Nephron progenitor cell (in vitro differentiated cells): ENCODE measurements around the gene BICDL2.

Source experiments
- DNase-seq: peaks from one replicate; pipeline ENCODE4 v3.0.0; 2021
- H3K27ac Mint-ChIP-seq: 2 replicates; pipeline ENCODE4 v1.8.0; 2021; ENCODE audit warnings: mild to moderate bottlenecking, moderate library complexity, mixed read lengths
- H3K27me3 Mint-ChIP-seq: 2 replicates; pipeline ENCODE4 v1.8.0; 2021; ENCODE audit warnings: mild to moderate bottlenecking, low read depth, mixed read lengths; ENCODE audit not compliant: poor library complexity
- H3K36me3 Mint-ChIP-seq: 2 replicates; pipeline ENCODE4 v1.8.0; 2021; ENCODE audit warnings: low read depth, mixed read lengths
- H3K4me1 Mint-ChIP-seq: 2 replicates; pipeline ENCODE4 v1.8.0; 2021; ENCODE audit warnings: mixed read lengths
- H3K4me3 Mint-ChIP-seq: 2 replicates; pipeline ENCODE4 v1.8.0; 2021; ENCODE audit warnings: mild to moderate bottlenecking, moderate library complexity, mixed read lengths
- H3K9me3 Mint-ChIP-seq: 2 replicates; pipeline ENCODE4 v1.8.0; 2021; ENCODE audit warnings: mild to moderate bottlenecking, moderate library complexity, mixed read lengths
- TF ChIP-seq, protein P1 (sequence below): fragments of 200-600 bp; sonication (generic); IDR thresholded peaks from 2 replicates; pipeline ENCODE4 v1.5.0; 2021; ENCODE audit warnings: antibody characterized with exemption

BICDL2 gene

DNA sequence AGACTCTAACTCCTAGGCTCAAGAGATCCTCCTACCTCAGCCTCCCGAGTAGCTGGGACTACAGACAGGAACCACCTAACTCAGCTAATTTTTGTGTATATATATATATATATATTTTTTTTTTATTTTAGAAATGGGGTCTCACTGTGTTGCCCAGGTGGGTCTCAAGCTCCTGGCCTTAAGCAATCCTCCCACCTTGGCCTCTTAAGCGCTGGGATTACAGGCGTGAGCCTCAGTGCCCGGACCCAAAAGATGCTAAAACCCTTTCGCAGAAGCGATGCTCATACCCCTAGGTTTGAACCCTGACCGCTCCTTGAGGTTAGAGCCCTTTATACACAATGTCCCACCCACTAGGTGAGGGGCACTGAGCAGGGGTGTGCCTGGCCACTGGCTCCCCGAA is 26.2 kb downstream of the BICDL2 start:
- Mint-ChIP-seq H3K36me3 (no peaks in the 10 kb centered on the region), H3K9me3 (no peaks in the 10 kb centered on the region), H3K27ac (no peak overlapping the region), H3K27me3 (peaks cover 64% of the 10 kb centered on the region), H3K4me1 (peaks cover 54% of the 10 kb centered on the region), H3K4me3 (no peak overlapping the region)
- no peak for DNase-seq
- TF ChIP-seq, protein P1, sequence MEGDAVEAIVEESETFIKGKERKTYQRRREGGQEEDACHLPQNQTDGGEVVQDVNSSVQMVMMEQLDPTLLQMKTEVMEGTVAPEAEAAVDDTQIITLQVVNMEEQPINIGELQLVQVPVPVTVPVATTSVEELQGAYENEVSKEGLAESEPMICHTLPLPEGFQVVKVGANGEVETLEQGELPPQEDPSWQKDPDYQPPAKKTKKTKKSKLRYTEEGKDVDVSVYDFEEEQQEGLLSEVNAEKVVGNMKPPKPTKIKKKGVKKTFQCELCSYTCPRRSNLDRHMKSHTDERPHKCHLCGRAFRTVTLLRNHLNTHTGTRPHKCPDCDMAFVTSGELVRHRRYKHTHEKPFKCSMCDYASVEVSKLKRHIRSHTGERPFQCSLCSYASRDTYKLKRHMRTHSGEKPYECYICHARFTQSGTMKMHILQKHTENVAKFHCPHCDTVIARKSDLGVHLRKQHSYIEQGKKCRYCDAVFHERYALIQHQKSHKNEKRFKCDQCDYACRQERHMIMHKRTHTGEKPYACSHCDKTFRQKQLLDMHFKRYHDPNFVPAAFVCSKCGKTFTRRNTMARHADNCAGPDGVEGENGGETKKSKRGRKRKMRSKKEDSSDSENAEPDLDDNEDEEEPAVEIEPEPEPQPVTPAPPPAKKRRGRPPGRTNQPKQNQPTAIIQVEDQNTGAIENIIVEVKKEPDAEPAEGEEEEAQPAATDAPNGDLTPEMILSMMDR, result no peak

DNA sequence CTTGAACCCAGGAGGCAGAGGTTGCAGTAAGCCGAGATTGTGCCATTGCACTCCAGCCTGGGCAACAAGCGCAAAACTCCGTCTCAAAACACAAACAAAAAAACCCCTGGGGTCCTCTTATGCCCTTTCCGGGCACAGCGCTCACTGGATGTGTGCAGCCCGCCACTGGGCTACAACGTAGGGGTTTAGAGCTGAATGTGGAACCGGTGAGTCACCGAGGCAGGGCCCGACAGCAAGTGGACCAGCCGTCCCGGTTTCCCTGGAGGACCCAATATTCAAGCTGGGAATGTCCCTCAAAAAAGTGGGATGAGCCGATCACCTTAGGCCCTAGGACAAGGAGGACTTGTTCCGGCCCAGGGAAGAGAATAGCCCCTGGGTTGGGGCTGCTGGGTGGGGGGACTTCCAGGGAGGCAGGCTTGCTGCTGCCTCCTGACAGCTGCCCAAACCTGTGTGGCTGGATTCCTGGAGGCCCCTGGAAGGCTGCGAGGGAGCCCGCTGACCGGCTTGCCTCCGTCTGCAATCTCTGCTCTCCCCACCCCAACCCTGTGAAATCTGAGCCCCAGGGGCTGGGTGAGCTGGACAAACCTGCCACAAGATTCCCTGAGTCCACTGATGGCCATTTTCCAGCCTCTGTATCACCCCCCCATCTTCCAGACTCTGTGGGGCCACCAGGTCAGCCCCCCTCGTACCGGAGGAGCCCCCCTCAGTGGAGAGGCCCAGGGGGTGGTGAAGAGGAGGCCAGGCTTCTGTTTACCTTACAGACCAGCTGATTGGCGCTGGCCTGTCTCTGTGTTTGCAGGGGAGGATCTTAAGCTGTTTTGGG is 27.0 kb downstream of the BICDL2 start:
- peaks cover 67% of the 10 kb centered on the region for H3K27me3 Mint-ChIP-seq

DNA sequence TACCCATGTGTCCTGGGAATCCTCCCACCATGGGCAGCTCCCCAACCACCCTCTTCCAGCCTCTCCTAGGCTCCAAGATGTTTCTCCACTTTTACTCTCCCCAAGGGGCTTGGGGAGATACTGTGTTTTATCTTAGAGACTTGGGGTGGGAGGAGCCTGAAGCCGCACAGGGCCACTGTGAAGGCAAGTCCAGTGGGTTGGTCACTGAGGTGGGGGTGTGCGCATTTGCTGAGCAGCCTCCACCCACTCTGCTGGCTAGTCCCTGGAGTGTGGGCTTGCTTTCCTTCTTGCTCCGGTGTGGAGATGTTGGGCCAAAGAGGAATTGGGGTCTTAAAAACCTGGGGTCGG is 28.1 kb downstream of the BICDL2 start:
- peaks cover 65% of the 10 kb centered on the region for H3K27me3 Mint-ChIP-seq
- H3K27ac Mint-ChIP-seq, result no peak overlapping the region
- H3K36me3 Mint-ChIP-seq, result no peaks in the 10 kb centered on the region
- TF ChIP-seq, protein P1, result no peak
- H3K9me3 Mint-ChIP-seq, result no peaks in the 10 kb centered on the region
- no peak for DNase-seq
- H3K4me3 Mint-ChIP-seq, result no peak overlapping the region
- peaks cover 47% of the 10 kb centered on the region for H3K4me1 Mint-ChIP-seq

More for the DNA sequence above, 27.0 kb downstream of the BICDL2 start:
- Mint-ChIP-seq H3K36me3 (no peaks in the 10 kb centered on the region), H3K4me3 (peak overlapping the region; percentile 42), H3K9me3 (no peaks in the 10 kb centered on the region), H3K4me1 (peaks cover 54% of the 10 kb centered on the region), H3K27ac (no peak overlapping the region)
- peak; percentile 65 for DNase-seq
- TF ChIP-seq, protein P1, result no peak

DNA sequence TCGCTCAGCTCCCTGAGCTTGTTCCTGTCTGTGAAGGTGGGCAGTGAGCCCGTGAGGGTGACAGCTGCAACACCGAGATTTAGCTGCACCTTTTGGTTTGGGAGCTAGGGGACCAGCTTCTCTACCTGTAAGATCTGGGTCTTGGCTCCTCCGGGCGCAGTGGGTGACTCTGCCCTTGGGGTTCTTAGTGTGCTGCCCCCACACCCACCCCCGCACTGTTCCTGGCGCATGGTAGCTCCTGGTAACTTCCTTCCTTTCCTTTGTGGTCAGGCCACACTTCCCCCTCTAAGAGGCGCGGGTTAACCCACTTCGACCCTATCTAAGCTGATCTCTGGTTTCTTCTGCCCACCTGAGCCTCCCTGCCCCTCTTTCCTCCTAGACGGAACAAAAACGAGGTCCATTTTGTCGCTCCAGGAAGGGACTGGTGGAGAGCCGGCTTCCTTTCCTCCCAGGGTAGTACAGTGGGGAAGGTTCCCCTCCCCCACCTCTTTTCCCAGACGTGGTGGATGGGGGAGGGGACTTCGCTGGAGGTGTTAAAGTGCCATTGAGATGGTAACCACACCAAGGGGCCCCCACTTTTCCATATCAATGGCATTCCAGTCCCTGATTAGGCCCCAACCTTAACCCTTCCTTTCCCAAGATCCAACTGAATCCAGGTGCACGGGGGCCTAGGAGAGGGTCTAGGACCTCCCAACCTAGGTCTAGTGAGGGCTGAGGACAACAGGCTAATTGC is 28.6 kb downstream of the BICDL2 start:
- H3K36me3 Mint-ChIP-seq, result no peaks in the 10 kb centered on the region
- DNase-seq, result no peak
- H3K27me3 Mint-ChIP-seq, result peaks cover 60% of the 10 kb centered on the region
- TF ChIP-seq, protein P1, result no peak
- H3K4me3 Mint-ChIP-seq, result peak overlapping the region; percentile 61
- H3K27ac Mint-ChIP-seq, result no peak overlapping the region
- H3K4me1 Mint-ChIP-seq, result peaks cover 47% of the 10 kb centered on the region
- H3K9me3 Mint-ChIP-seq, result no peaks in the 10 kb centered on the region

DNA sequence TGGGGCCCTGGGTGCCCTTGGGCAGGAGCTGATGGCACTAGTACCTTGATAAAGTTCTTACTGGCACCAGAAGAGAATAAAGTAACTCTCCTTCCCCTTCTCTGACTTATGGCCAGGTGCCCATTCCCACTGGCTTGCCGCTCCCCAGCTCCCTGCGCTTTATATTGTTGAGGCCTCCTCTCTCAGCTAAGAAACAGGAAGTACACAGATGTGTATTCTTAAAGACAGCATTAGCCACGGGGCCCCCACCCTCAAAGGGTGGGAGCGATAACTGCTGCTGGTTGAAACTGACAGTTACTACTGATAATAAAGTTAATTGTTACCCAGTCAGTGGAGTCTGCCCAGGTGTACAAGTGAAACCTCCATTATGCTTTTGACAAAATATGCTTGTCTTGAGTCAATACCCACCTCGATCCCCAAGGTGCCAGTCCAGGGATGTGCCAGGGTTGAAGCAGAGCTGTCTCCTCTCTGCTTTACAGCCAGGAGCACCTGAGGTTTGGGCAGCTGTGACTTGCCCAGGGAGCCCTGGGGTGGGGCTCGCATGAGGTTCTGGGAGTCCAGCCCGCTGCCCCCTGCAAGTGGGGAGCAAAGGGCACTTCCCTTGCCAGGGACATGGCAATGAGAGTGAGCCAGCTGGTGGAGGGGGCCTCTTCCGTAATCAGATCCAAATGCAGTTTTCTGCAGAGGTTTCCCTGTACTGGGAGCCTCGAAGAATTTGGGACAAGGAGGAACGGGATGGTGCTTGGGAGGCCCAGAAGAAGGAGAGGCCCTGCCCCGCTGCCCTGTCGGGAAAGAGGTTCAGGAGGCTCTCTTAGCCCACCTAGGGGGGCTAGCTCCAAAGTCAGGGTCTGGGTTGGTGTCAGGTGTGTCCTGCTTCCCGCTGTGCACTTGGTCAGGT is 29.4 kb downstream of the BICDL2 start:
- no peaks in the 10 kb centered on the region for H3K36me3 Mint-ChIP-seq
- TF ChIP-seq, protein P1, result no peak
- DNase-seq, result no peak
- H3K27me3 Mint-ChIP-seq, result peaks cover 55% of the 10 kb centered on the region
- no peak overlapping the region for H3K27ac Mint-ChIP-seq
- H3K4me3 Mint-ChIP-seq, result peak overlapping the region; percentile 49
- no peaks in the 10 kb centered on the region for H3K9me3 Mint-ChIP-seq
- H3K4me1 Mint-ChIP-seq, result peaks cover 39% of the 10 kb centered on the region
